ENCODE results near the gene VASP.
"Not testable (repeated sequence)": the region's sequence is repeated elsewhere in the genome, so short reads cannot be mapped to it uniquely, and the experiment has no call there.

VASP gene

DNA sequence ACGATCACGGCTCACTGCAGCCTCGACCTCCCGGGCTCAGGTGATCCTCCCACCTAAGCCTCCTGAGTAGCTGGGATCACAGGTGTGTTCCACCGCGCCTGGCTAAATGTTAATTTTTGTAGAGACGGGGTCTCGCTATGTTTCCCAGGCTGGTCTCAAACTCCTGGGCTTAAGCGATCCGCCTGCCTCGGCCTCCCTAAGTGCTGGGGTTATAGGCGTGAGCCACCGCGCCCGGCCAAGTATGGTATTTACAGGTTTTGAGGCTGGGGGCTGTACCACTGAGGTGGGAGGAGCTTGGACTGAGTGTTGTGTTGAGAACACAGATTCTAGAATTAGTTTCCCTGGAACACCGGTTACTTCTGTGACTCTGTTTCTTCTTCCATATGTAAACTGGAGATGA is 9.5 kb upstream of the VASP start:
- DNase-seq (ENCODE audit: low read depth): no peak

DNA sequence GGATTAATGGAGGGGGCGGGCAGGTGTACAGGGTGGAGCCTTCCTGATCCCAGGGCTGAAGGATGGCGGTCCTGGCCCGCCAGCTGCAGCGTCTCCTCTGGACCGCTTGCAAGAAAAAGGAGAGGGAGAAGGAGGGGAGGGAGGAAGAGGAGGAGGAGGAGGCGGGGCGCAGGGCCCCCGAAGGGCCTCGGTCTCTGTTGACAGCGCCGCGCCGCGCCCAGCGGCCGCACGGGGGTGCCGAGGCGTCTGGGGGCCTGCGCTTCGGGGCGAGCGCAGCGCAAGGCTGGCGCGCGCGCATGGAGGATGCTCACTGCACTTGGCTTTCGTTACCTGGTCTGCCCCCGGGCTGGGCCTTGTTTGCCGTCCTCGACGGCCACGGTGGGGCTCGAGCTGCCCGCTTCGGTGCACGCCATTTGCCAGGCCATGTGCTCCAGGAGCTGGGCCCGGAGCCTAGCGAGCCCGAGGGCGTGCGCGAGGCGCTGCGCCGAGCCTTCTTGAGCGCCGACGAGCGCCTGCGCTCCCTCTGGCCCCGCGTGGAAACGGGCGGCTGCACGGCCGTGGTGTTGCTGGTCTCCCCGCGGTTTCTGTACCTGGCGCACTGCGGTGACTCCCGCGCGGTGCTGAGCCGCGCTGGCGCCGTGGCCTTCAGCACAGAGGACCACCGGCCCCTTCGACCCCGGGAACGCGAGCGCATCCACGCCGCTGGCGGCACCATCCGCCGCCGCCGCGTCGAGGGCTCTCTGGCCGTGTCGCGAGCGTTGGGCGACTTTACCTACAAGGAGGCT is 8.7 kb upstream of the VASP start, which contains the start of gene PPM1N:
PPM1N (plus strand) TSS at position 33 of the 785 bp plus-strand sequence; CDS start at position 63, 30 bp downstream.
- DNase-seq (ENCODE audit: low read depth): no peak

DNA sequence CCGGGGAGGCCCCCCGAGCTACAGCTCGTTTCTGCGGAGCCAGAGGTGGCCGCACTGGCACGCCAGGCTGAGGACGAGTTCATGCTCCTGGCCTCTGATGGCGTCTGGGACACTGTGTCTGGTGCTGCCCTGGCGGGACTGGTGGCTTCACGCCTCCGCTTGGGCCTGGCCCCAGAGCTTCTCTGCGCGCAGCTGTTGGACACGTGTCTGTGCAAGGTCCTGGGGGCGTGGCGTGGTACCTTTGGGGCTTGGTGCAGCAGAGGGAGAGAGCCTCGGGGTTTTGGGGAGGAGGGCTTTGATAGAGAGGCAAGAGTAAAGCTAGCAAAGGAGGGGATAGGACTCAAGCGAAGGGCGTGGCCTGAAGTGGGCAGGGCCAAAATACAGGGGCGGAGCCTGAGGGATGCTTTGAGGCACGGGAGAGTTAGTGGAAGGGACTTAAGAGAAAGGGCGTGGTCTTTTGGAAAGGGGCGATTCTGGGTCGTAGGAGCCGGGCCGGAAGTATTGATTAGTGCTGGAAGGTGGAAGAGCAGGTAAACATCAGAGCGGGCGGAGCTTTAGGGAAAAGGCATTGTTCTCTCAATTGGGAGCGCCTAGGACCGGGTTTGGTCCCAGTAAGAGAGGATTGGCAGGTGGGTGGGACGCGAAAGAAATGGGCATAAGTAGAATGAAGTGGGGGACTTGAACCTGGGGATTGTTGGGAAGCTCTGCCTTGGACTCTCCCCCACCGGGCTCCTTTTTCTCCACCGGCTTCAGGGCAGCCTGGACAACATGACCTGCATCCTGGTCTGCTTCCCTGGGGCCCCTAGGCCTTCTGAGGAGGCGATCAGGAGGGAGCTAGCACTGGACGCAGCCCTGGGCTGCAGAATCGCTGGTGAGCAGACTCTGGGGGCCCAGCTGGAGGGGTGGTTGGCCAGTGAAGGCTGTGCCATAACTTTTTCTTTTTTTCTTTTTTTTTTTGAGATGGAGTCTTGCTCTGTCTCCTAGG is 7.8 kb upstream of the VASP start:
- peak; percentile 49 for DNase-seq (ENCODE audit: low read depth)

DNA sequence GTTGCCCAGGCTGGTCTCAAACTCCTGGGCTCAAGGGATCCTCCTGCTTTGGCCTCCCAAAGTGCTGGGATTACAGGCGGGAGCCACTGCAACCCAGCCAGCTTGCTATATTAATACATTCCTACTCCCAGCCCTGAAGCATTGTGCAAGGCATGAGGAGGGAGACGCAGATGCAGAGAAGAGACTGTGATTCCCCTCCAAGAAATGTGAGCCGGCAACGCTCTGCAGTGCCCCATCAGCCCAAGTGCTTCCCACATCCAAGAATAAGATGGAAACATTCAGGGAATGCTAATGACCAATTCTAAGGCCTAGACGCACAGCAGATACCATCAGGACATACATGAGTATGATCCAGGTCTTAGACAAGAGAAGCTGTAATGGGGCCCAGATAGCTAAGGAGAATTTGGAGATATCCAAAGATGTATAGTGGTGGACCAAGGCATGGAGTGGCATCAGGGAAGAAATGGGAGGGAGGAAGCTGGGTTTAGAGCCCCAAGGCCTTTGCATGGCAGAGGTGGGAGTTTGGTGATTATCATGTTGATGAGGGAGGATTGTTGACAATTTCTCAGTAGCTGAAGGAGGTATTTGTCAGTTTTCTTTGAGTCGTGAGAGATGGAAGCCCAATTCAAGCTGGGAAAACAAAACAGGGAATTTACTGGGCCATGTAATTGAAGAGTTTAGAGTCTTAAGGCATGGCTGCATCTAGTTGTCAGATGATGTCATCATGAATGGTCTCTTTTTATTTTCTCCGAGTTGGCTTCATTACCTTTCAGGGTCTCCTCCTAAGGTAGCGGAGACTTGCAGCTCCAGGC is 6.2 kb upstream of the VASP start:
- DNase-seq (ENCODE audit: low read depth): no peak

DNA sequence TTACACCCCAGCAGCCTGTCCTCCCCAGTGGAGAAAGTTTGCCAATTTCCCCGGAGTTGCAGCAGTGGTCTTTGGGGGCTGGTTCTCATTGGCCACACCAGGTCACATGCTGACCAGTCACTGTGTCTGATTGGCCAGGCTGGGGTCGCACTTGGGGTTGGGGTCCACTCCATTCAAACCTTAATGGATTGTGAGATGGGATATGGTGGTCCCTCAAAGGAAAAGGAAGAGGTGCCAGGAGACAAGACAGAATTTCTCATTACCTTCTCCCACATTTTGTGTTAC is 5.6 kb upstream of the VASP start:
- DNase-seq (ENCODE audit: low read depth): no peak

DNA sequence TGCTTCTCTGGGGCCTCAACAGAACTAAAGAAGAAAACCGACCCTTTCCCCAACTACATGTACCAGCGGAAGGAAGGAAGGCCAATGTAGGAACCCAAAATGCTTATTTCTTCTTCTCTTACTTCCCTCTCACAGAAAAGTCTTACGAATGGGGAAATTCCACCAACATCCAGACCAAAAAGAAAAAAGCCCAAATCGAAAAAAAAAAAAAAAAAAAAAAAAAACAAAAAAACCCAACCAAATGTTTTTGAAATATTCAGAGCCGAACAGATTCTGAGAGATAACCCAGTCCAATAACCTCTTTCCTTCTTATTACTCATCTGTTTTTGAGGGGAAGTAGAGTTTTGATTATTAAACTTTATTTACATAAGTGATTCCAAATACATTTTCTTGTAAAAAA is 5.2 kb upstream of the VASP start:
- DNase-seq (ENCODE audit: low read depth): no peak

DNA sequence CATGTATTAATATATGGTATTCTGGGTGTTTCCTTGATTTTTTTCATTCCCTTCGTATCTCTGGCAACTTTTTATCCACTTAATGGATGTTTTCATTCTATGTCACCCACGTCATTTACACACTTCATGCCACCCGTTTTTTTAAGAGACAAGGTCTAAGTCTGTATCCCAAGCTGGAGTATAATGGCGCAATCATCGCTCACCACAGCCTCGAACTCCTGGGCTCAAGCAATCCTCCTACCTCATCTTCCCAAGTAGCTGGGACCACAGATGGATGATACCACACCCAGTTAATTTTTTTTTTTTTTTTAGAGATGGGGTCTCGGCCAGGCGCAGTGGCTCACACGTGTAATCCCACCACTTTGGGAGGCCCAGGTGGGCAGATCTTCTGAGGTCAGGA is 3.4 kb upstream of the VASP start:
- no peak for DNase-seq (ENCODE audit: low read depth)

DNA sequence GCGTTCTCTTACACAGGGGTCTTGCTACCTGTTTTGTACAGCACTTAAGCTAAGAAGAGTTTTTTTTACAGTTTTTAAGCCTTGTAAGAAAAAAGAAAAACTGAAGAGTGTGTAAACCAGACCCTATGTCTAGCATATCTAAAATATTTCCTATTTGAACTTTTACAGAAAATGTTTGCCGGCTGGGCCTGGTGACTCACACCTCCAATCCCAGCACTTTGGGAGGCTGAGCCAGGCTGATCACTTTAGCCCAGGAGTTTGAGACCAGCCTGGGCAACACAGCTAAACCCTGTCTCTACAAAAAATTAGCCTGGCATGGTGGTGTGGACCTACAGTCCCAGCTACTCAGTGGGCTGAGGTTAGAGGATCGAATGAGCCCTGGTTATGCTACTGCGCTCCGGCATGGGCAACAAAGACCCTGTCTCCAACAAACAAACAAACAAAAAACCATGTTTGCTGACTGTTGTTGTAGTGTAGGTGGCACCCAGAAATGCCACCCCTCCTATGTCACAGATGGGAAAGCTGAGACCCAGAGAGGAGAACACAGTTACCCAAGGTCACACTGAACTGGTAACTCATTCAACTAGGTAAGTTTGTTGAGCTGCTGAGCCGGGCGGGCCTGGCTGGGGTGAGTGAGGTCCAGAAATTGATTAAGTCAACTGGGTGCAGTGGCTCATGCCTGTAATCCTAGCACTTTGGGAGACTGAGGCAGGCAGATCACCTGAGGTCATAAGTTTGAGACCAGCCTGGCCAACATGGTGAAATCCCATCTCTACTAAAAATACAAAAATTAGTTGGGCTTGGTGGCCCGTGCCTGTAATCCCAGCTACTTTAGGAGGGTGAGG is 1.9 kb upstream of the VASP start:
- no peak for DNase-seq (ENCODE audit: low read depth)

DNA sequence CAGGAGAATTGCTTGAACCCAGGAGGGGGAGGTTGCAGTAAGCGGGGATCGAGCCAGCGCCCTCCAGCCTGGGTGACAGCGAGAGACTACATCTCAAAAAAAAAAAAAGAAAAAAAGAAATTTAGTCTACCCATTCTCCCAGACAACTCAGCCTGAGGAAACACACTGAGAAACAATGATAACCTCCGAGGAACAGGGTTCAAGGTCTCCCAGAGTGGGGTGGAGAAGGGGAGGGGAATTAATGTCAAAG is 1.4 kb upstream of the VASP start:
- DNase-seq (ENCODE audit: low read depth): no peak

DNA sequence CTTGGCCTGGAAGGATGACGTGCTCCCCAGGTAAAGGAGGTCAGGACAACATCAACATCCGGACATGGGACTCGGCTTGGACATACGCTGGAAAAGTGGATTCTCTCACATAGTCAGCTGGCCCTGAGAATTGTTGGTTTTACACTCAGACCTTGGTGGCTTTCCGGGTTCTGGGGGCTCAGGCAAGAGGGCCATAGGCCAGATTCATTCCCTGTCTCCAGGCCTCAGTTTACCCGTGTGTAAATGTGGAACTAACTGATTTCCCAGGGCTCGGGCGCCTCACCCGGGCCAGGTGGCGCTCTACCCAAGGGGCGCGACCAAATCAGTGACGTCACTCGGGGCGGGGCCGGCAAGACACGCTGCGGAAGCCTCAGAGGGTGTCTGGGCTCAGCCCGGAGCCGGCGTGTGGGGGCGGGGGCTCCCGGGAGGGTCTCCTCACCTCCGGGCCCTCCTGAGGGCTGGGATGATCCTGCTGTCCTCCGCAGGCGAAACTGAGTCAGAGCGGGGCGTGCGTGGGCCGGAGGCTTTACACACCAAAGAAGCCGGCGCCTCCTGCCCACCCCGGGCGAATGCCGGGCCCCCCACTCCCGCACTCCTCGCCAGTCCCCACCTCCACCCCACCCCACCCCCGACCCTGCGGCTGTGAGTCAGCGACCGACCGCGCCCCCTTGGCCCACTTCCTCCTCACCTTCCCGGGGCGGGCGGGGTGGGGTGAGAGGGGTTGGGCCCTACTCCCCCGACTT is 862 bp upstream of the VASP start:
- peak; percentile 82 for DNase-seq (ENCODE audit: low read depth)

DNA sequence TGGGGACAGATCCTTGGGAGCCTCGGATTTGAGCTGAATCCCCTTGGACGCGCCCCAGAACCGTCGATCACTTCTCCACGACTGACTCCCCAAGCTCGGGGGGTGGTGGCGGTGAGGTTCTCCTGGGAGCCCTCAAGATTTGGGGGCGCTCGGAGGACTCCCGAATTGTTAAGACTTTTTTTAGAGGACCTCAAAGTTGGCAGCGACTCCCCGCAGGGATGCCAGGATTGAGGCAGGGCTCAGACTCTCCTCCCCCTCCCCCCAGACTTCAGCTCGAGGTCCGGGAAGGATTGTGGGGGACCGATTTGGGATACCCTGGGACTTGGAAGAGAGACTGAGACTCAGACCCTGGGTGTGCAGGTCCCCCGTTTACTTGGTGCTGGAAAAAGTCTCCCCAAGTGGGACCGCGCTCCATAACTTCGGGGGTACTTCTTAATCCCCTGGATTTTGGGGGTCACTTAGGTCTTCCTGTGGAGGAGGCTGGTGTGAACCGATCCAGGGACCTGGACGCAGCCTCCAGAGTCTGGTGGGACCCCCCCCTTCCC is 665 bp downstream of the VASP start:
- DNase-seq (ENCODE audit: low read depth): no peak

DNA sequence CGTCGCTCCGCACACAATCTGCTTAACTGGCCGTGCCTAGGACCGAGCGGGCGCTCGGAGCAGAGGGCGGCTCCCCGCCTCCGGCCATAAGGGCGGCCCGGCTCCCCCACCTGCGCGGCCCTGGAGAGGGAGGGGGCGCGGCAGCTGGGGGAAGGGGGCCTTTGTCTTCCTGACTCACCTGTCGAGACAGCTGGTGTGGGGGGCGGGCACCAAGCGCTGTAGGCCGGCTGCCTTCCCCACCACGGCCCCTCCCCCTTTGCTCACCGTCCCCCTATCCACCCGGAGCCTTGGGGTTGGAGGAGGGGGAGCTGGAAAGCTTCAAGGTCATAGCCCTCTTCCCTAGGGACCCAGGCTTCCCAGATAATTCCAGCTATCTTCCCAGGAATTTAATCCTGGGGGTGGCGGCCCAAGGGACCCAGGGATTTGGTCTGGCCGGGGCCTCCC is 1.2 kb downstream of the VASP start:
- no peak for DNase-seq (ENCODE audit: low read depth)

DNA sequence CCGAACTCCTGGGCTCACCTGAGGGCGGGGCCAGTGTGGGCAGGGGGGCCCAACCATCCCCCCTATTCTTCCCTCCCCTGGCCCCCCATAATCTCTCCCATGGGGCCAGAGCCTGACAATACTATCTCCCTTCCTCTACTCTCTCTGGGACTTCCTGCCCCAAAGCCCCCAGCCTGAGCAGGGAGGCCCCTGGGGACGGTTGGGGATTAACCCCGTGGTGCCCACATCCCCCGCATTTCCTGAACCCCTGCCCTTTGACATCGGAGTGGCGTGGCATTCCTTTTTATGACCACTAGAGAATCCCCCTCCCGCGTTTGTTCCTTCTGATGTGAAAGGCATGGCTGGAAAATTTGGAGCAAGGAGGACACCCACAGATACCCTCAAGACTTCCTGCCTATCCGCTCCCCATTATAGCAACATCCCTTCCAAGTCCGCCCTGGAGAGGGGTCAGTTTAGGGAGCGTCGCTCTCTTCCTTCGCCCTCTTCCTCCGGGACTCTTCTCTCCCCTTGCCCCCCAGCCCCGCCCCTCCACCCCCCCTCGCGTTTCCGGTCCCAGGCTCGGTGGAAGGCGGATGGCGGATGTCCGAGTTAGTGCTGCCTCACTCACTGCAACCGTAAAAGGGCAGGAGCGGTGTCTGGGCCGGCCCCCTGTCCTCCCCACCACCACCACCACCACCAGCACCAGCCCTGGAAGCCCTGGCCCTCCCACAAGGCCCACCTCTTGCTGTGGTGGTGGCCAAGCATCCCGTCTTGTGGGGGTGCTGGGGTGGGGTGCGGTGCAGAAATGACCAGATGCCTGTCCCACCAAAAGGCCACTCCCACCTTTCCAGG is 1.8 kb downstream of the VASP start:
- DNase-seq (ENCODE audit: low read depth): no peak

DNA sequence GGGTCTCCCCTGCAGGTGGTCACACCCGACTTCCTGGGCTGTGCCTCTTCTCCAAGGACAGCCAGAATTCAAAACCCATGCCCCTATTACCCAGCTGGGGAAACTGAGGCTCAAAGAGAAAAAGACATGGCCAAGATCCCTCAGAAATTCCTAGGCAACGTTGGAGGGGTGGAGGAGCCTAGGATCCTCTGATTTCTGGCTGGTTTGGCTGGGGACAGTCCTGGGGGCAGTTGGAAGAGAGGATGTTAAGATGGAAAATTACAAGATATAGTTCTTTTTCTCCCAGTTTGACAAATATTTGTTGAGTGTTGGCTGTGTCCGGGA is 2.4 kb downstream of the VASP start:
- DNase-seq (ENCODE audit: low read depth): no peak

DNA sequence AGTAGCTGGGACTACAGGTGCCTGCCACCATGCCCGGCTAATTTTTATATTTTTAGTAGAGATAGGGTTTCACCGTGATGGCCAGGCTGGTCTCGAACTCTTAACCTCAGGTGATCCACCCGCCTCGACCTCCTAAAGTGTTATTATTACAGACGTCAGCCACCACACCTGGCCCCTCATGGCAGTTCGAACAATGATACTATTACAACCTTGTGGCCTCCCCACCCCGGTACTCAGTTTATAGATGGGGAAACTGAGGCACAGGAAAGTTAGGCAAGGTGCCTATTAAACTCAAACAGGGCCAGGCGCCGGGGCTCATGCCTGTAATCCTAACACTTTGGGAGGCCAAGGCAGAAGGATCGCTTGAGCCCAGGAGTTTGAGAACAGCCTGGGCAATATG is 3.1 kb downstream of the VASP start:
- not testable (repeated sequence) for DNase-seq (ENCODE audit: low read depth)

DNA sequence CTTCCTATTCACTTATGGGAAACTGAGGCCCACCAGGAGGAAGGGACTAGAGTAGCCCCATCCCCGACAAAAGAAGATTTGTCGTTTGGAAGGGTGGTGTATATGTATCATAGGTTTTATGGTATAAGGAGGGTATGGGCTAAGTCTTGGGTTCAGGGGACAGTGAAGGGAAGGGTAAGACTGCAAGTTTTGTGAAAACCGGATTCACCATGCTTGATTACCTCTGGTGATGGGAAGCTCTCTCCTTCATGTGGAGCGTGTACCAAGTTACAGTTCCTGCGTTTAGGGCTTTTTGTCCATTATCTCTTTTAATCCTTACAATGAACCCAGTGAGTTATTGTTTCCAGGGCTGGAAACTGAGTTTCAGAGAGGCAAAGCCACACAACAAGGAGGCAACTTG is 3.8 kb downstream of the VASP start:
- DNase-seq (ENCODE audit: low read depth): no peak

DNA sequence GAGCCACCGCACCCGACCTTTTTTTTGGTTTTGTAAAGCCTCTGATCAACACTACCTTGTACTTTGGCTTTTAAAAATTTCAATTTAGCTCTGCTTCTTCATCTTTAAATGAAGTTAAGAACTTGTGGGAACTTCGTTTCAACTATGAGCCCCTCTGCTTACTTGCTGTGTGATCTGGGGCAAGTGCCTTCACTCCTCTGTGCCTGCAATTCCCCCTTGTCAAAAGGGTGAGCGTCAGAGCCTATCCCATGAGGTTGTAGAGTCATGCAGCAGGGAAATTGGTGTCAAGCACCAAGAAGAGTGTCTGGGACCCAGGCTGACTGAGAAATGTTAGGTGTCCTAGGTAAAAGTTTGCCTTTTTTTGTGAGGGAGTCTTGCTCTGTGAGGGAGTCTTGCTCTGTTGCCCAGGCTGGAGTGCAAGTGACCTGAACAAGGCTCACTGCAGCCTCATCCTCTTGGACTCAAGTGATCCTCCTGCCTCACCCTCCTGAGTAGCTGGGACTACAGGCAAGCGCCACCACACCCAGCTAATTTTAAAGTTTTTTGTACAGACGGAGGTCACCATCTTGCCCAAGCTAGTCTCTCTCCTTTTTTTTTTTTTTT is 5.7 kb downstream of the VASP start:
- DNase-seq (ENCODE audit: low read depth): no peak

DNA sequence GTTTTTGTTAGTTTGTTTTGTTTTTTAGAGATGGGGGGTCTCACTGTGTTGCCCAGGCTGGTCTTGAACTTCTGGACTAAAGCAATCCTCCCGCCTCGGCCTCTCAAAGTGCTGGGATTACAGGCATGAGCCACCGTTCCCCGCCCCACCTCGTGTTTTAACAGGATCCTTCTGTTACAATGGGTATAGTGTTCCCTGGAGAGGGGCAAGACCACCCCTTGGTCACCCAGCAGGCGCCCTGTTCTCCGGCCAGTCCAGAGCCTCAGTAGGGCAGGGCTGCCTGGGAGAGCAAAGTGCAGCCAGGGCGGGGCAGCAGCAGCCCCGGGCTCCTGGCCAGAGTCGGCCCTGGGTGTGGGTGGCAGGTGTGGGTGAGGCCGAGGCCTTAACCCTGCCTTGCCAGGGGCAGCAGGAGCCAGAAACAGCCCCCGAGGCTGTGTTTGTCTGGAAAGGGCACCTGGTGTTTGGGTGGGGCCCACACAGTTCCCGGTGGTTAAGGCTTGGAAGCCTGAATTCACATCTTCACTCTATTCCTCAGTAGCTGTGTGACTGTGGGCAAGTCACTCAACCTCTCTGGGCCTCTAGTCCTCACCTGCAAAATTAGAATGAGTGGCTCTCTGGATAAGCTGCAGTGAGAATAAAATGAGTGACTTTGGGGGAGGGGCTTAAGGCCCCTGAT is 7.2 kb downstream of the VASP start:
- no peak for DNase-seq (ENCODE audit: low read depth)

DNA sequence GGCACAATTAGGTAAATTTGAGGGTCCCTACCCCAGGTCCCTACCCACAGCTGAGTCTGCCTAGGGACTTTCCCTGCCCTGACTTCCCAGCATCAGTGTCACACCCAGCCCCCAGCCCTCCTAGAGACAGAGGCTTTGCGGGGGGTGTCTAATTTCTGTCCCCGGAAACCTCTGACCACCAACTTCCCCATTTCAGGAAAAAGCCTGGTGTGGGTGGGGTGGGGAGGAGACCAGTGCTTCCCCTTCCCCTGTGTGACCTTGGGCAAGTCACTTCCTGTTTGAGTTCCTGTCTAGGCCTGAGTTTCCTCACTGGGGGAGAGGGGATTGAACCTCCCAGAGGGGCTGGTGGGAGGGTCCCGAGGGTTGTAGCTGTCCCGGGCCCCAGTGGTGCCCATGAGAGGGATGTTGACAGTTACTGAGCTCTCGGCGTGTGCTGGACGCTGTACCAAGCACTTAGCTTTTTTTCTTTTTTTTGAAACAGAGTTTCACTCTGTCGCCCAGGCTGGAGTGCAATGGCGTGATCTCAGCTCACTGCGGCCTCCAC is 7.9 kb downstream of the VASP start:
- DNase-seq (ENCODE audit: low read depth): no peak
